ENCODE results near the gene LPP.

GRCh38 chr3:188148318-188148717 is 5.6 kb upstream of the LPP start:
- TF ChIP-seq GATA2 (IDR thresholded peaks at IDR 0.05; ENCODE audit: low read depth, low read length) (no peak), GATA3 (IDR thresholded peaks at IDR 0.05; ENCODE audit: low read depth, low read length) (no peak)

All from SH-SY5Y (cell line).